Gastroesophageal sphincter (tissue), 3 donors: ENCODE measurements around the gene ATP5PF.

ENCODE experiments used
- EP300 ChIP-seq: sonication (generic); formaldehyde crosslinking; IDR thresholded peaks from one replicate; pipeline ENCODE4 v1.6.1; 2017; ENCODE audit warnings: antibody characterized with exemption, mild to moderate bottlenecking
- POLR2A ChIP-seq, 2 donors: fragments of 450-650 bp; IDR thresholded peaks; one replicate each; pipeline ENCODE4 v1.6.1; 2017; ENCODE audit warnings: antibody characterized with exemption in 2 of 2, mild to moderate bottlenecking in 2 of 2, moderate library complexity in 1 of 2
- TF ChIP-seq, protein P1 (sequence below), 4 experiments: fragments of 200-600 bp in 2 of 4; fragments of 450-650 bp in 2 of 4; sonication (generic) in 1 of 4; IDR thresholded peaks; one replicate each; pipeline ENCODE4 v1.5.1; 2017 to 2019; ENCODE audit warnings: antibody characterized with exemption in 4 of 4, mild to moderate bottlenecking in 2 of 4, moderate library complexity in 2 of 4

DNA sequence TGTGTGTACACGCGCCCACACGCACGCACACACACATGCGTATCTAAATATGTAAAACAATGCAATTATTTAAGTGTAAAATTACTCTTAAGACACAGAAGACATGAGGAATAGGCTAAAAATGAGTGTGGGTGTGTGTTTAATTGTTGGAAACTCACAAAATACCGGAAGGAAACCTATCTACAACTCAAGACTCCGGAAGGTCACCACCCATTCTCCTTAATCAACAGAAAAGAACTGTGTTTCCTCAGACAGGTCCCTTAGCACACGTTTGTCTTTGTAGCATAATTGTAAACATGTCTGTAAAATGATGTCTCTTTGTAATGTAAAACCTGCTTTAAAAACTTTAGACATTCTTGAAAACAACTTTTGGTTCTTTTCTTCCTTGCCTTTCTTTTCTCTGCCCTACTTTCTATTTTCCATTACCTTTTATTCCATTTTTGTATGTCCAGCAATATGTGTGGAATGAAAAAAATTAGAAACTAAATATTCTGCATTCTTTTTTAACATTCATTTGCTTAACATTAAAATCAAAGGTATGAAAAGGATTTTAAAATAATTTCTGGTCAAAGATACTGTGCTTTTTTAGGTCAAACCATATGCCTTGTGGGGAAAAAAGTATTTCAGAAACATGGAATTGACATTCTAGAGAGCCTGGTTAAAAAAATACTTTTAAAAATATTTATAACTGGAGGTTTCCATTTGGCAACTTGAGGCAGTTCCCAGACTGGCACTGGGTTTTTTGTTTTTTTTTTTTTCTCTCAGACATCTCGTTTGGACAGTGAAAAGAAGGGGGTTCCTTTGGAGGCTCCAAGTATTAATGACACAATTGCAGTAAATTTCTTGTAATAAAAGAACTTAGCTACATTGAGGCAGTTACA lies 46.2 kb downstream of the ATP5PF start:
- TF ChIP-seq, protein P1, sequence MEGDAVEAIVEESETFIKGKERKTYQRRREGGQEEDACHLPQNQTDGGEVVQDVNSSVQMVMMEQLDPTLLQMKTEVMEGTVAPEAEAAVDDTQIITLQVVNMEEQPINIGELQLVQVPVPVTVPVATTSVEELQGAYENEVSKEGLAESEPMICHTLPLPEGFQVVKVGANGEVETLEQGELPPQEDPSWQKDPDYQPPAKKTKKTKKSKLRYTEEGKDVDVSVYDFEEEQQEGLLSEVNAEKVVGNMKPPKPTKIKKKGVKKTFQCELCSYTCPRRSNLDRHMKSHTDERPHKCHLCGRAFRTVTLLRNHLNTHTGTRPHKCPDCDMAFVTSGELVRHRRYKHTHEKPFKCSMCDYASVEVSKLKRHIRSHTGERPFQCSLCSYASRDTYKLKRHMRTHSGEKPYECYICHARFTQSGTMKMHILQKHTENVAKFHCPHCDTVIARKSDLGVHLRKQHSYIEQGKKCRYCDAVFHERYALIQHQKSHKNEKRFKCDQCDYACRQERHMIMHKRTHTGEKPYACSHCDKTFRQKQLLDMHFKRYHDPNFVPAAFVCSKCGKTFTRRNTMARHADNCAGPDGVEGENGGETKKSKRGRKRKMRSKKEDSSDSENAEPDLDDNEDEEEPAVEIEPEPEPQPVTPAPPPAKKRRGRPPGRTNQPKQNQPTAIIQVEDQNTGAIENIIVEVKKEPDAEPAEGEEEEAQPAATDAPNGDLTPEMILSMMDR (IDR thresholded peaks at IDR 0.05), result no peak
- TF ChIP-seq POLR2A (IDR thresholded peaks at IDR 0.05), result no peak
- TF ChIP-seq EP300, result no peak
